ENCODE results near the gene MPC1L. TPM values are rescaled to one million over a fixed set of nuclear protein-coding genes. Genes with fewer than 3 reads are reported as not detected.

Gene MPC1L
- total and polyA plus RNA-seq, 2 of the 8 experiments (the other 6 are each of a cell fraction or from before 2014, with no cell fraction given), result not detected

- no peak overlapping the region for H4K8ac ChIP-seq (ENCODE audit: extremely low read depth, insufficient read depth, low read length)
- ChIA-PET CTCF (ENCODE audit: partially characterized antibody) (no interaction called here), POLR2A (ENCODE audit: partially characterized antibody) (no interaction called here)
- H3K4me2 ChIP-seq (ENCODE audit: insufficient read depth in 1 of 2, low read depth in 2 of 2, low read length in 2 of 2), result no peak overlapping the region
- H2BK120ac ChIP-seq (replicated peaks; ENCODE audit: low read depth, low read length), result no peak overlapping the region
- peaks cover 10 to 89% (median 44%) of the 10 kb centered on the region in 4 experiments; a peak in 7 of 8 replicates for H3K36me3 ChIP-seq (ENCODE audit: control insufficient read depth in 2 of 4, insufficient read depth in 4 of 4, low read length in 3 of 4)
- no peaks in the 10 kb centered on the region for H3K9me3 ChIP-seq (ENCODE audit: insufficient read depth in 2 of 2, low read depth in 1 of 2, low read length in 1 of 2)
- FAIRE-seq (no peak), DNase-seq (ENCODE audit: low read depth in 1 of 2, low spot score in 2 of 2) (no peak)
- H2BK5ac ChIP-seq (ENCODE audit: low read depth, low read length), result no peak overlapping the region
- H3K14ac ChIP-seq (ENCODE audit: insufficient read length), result no peak overlapping the region
- H3K56ac ChIP-seq (replicated peaks; ENCODE audit: insufficient read length, low read depth, low read length), result no peak overlapping the region
- H3K4ac ChIP-seq (replicated peaks; ENCODE audit: insufficient read length, low read depth, low read length), result no peak overlapping the region
- H3K18ac ChIP-seq (ENCODE audit: extremely low read depth, low read length), result no peak overlapping the region
- WGBS, 2 experiments (ENCODE audit: extremely low coverage in 1 of 2, insufficient coverage in 1 of 2, insufficient read length in 1 of 2, insufficient replicate concordance in 2 of 2, low coverage in 1 of 2, low lambda C conversion rate in 2 of 2, missing lambda C conversion rate in 1 of 2), result 94% methylated on average over 5 of the region's 5 CpGs; no CpG with 5 or more reads in 1 of the 2 experiments
- H2AFZ ChIP-seq (ENCODE audit: low read length), result no peak overlapping the region
- no peak overlapping the region for H4K5ac ChIP-seq (ENCODE audit: insufficient read length, low read depth, low read length)
- H3K4me3 ChIP-seq (ENCODE audit: extremely low read depth in 1 of 4, insufficient read depth in 2 of 4, low read depth in 3 of 4, low read length in 4 of 4), result no peak overlapping the region
- H3K27me3 ChIP-seq (replicated peaks in 1 of 4; ENCODE audit: control insufficient read depth in 3 of 4, extremely low read depth in 1 of 4, insufficient read depth in 3 of 4, low read length in 3 of 4), result no peaks in the 10 kb centered on the region
- H3K23me2 ChIP-seq (ENCODE audit: low read depth, low read length), result no peaks in the 10 kb centered on the region
- no peaks in the 10 kb centered on the region for H4K20me1 ChIP-seq (replicated peaks in 1 of 2; ENCODE audit: control insufficient read depth in 1 of 2, insufficient read depth in 2 of 2, low read length in 2 of 2)
- no peaks in the 10 kb centered on the region for H3K4me1 ChIP-seq (replicated peaks in 1 of 4; ENCODE audit: control insufficient read depth in 3 of 4, insufficient read depth in 4 of 4, low read length in 3 of 4)
- no peak overlapping the region for H4K91ac ChIP-seq (replicated peaks; ENCODE audit: insufficient read length, low read length)
- no peak overlapping the region for H3K23ac ChIP-seq (ENCODE audit: insufficient read length)
- H2BK12ac ChIP-seq (ENCODE audit: low read depth, low read length), result no peak overlapping the region
- H2BK15ac ChIP-seq (ENCODE audit: low read length), result no peak overlapping the region
- H3K79me1 ChIP-seq (ENCODE audit: low read depth, low read length), result no peaks in the 10 kb centered on the region
- H2BK20ac ChIP-seq (ENCODE audit: low read length), result no peak overlapping the region
- H3K27ac ChIP-seq (ENCODE audit: low read depth, low read length), result no peak overlapping the region
- H2AK5ac ChIP-seq (ENCODE audit: low read depth, low read length), result no peak overlapping the region
- no peaks in the 10 kb centered on the region for H3K79me2 ChIP-seq (ENCODE audit: control insufficient read depth in 1 of 2, insufficient read depth in 2 of 2, low read length in 2 of 2)
- TF ChIP-seq JUN (IDR thresholded peaks at IDR 0.05; ENCODE audit: low read depth, low read length) (no peak), KDM4A (IDR thresholded peaks at IDR 0.05; ENCODE audit: low read depth, low read length, severe bottlenecking) (no peak), SRF (IDR thresholded peaks at IDR 0.05; ENCODE audit: low read depth, low read length) (no peak), KDM1A (IDR thresholded peaks at IDR 0.05; ENCODE audit: borderline replicate concordance, low read length) (no peak), CTCF (IDR thresholded peaks at IDR 0.05; ENCODE audit: control extremely low read depth in 1 of 3, insufficient read depth in 1 of 3, low read depth in 1 of 3, low read length in 3 of 3) (no peak), SIN3A (conservative IDR thresholded peaks at IDR 0.05 in 1 of 2, IDR thresholded peaks at IDR 0.05 in 1 of 2; ENCODE audit: low read depth in 1 of 2, low read length in 2 of 2) (no peak), EZH2 (IDR thresholded peaks at IDR 0.05; ENCODE audit: low read depth, low read length, severe bottlenecking) (no peak)
- H3K9ac ChIP-seq (replicated peaks in 1 of 4; ENCODE audit: extremely low read depth in 1 of 4, low read depth in 3 of 4, low read length in 3 of 4), result no peak overlapping the region
These were observed 37.2 kb downstream of the MPC1L start for GRCh38 chrX:40660381-40660780.
